Ascending aorta (tissue), 2 donors: ENCODE results near the gene DNAJC30. TPM values are rescaled to one million over a fixed set of nuclear protein-coding genes. Genes with fewer than 3 reads are reported as not detected.

Source experiments
- DNase-seq, 2 donors: peaks; one replicate each; pipeline ENCODE4 v3.0.0-alpha.2; 2019; ENCODE audit warnings: low spot score in 2 of 2
- H3K27ac ChIP-seq, 2 donors: fragments of 200-600 bp; sonication (generic); one replicate each; pipeline ENCODE4 v1.5.1; 2016 to 2017; ENCODE audit warnings: mild to moderate bottlenecking in 1 of 2
- H3K27me3 ChIP-seq: fragments of 200-600 bp; sonication (generic); one replicate; pipeline ENCODE4 v1.5.1; 2017
- H3K36me3 ChIP-seq, 2 donors: fragments of 200-600 bp; sonication (generic); one replicate each; pipeline ENCODE4 v1.5.1; 2016
- H3K4me1 ChIP-seq, 2 donors: fragments of 200-600 bp; sonication (generic); one replicate each; pipeline ENCODE4 v1.5.1; 2016 to 2017; ENCODE audit warnings: mild to moderate bottlenecking in 1 of 2
- H3K4me3 ChIP-seq, 2 donors: fragments of 200-600 bp; sonication (generic); one replicate each; pipeline ENCODE4 v1.5.1; 2016 to 2017; ENCODE audit warnings: mild to moderate bottlenecking in 1 of 2
- H3K9me3 ChIP-seq, 2 donors: fragments of 200-600 bp; sonication (generic); one replicate each; pipeline ENCODE4 v1.5.1; 2016
- intact Hi-C: fragments of 100-400 bp; cut with DNase I; formaldehyde crosslinking; loops from one replicate; pipeline ENCODE4 v1.15.1; 2023
- total RNA-seq: library from RNA; depleted of rRNA; stranded (reverse); fragments of >200 nt; gene quantifications from one replicate; pipeline ENCODE4 v1.1.0, GENCODE V29; 2016
- TF ChIP-seq, protein P1 (sequence below), 3 experiments: fragments of 200-600 bp in 2 of 3; fragments of 450-650 bp in 1 of 3; sonication (generic) in 2 of 3; IDR thresholded peaks; one replicate each; pipeline ENCODE4 v1.5.1; 2016 to 2019; ENCODE audit warnings: antibody characterized with exemption in 3 of 3, mild to moderate bottlenecking in 1 of 3, moderate library complexity in 1 of 3

The DNAJC30 gene
- total RNA-seq, 1 donor from 2014 or later, result 16.0 TPM

DNA sequence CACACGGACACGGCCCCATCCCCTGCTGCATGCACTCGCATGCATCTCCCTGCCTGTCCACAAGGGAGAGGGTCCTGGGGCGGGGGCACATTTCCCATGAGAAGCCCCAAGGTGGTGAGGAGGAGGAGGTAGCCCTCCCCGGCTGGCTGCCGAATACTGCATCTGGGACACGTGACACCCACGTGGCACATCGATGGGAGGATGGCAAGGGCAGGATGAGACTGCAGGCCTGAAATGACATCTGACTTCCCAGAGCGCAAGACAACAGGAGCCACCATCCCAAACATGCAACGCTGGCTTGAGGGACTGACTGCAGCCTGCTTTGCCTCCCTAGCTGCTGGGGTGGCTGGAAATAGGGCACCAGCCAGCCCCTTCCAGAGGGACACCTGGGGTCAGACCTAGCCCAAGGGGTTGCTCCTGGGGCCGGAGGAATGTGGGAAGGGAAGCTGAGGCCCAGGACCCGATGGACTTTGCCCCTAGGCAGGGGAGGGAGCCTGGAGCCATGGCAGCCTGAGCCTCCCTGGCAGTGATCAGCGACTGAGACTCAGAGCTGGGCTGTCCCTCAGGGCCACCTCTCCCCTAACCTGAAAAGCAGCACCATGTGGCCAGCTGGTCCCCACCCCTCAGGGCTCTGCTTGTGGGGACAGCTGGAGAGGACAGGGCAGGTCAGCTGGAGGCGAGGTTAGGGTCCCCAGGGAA is 16.3 kb upstream of the DNAJC30 start:
- TF ChIP-seq, protein P1, sequence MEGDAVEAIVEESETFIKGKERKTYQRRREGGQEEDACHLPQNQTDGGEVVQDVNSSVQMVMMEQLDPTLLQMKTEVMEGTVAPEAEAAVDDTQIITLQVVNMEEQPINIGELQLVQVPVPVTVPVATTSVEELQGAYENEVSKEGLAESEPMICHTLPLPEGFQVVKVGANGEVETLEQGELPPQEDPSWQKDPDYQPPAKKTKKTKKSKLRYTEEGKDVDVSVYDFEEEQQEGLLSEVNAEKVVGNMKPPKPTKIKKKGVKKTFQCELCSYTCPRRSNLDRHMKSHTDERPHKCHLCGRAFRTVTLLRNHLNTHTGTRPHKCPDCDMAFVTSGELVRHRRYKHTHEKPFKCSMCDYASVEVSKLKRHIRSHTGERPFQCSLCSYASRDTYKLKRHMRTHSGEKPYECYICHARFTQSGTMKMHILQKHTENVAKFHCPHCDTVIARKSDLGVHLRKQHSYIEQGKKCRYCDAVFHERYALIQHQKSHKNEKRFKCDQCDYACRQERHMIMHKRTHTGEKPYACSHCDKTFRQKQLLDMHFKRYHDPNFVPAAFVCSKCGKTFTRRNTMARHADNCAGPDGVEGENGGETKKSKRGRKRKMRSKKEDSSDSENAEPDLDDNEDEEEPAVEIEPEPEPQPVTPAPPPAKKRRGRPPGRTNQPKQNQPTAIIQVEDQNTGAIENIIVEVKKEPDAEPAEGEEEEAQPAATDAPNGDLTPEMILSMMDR (IDR thresholded peaks at IDR 0.05), result no peak
- no peak overlapping the region for H3K27ac ChIP-seq
- intact Hi-C loops, result no loop called here
- DNase-seq, result no peak
- no peak overlapping the region for H3K4me3 ChIP-seq
- H3K4me1 ChIP-seq, result no peaks in the 10 kb centered on the region
- no peaks in the 10 kb centered on the region for H3K27me3 ChIP-seq
- H3K9me3 ChIP-seq, result no peaks in the 10 kb centered on the region
- H3K36me3 ChIP-seq, result peaks cover 52 to 76% of the 10 kb centered on the region in 2 donors

- peaks cover 63 to 87% of the 10 kb centered on the region in 2 donors for H3K36me3 ChIP-seq
- no peak for DNase-seq
- H3K4me1 ChIP-seq, result no peaks in the 10 kb centered on the region
- no peak overlapping the region for H3K27ac ChIP-seq
- intact Hi-C loops, result no loop called here
- H3K9me3 ChIP-seq, result no peaks in the 10 kb centered on the region
- no peak overlapping the region for H3K4me3 ChIP-seq
- TF ChIP-seq, protein P1 (IDR thresholded peaks at IDR 0.05), result no peak
- H3K27me3 ChIP-seq, result no peaks in the 10 kb centered on the region
Measured at GRCh38 chr7:73698410-73698809, 15.2 kb upstream of the DNAJC30 start.

DNA sequence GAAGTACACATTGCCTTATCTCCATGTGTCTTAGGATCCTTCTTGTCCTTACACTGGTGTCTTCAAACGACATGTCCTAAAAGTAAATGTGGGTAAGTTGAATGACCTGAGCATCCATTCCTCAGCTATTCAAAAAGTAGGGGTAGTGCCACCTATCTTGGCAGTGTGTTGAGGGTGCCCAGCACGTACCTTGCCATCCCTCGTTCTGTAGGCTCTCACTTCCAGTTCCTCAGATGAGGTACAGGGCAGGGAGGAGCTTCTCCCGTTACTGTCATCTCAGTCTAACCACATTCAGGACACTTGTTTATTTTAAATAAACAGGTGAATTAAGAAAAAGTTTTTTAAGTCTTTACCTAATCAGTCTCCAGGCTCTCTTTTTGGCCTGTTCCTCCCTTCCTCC is 13.1 kb upstream of the DNAJC30 start:
- Histone ChIP-seq H3K4me3 (no peak overlapping the region), H3K9me3 (no peaks in the 10 kb centered on the region), H3K36me3 (peaks cover 74 to 98% of the 10 kb centered on the region in 2 donors), H3K27me3 (no peaks in the 10 kb centered on the region), H3K27ac (no peak overlapping the region), H3K4me1 (no peaks in the 10 kb centered on the region)
- intact Hi-C loops, result no loop called here
- DNase-seq, result no peak
- TF ChIP-seq, protein P1 (IDR thresholded peaks at IDR 0.05), result no peak

- H3K9me3 ChIP-seq, result no peaks in the 10 kb centered on the region
- DNase-seq, result no peak
- peaks cover 56 to 84% of the 10 kb centered on the region in 2 donors for H3K36me3 ChIP-seq
- H3K27me3 ChIP-seq, result no peaks in the 10 kb centered on the region
- TF ChIP-seq, protein P1 (IDR thresholded peaks at IDR 0.05), result no peak
- intact Hi-C loops, result no loop called here
- H3K4me3 ChIP-seq, result no peak overlapping the region
- H3K4me1 ChIP-seq, result no peaks in the 10 kb centered on the region
- no peak overlapping the region for H3K27ac ChIP-seq
Measured at GRCh38 chr7:73690646-73691045, 7.4 kb upstream of the DNAJC30 start.

DNA sequence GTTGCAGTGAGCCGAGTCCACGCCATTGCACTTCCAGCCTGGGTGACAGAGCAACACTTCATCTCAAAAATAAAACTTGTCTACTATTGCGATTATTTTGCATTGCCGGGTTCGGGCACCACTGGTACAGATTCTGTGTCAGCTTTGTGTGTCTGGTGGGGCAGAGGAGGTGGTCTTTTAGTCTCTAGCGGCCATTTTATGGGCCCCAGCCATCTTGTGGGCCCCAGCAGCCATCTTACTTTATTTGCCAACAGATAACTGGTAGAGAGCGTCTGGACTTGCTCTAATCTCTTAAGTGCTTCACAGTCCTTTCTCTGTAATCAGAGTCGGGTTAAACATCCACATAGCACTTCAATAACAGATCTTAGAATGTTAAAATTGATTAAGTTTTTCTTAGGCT is 5.0 kb upstream of the DNAJC30 start:
- H3K9me3 ChIP-seq, result no peaks in the 10 kb centered on the region
- H3K4me3 ChIP-seq, result no peak overlapping the region
- DNase-seq, result no peak
- H3K27me3 ChIP-seq, result no peaks in the 10 kb centered on the region
- H3K36me3 ChIP-seq, result peaks cover 33 to 60% of the 10 kb centered on the region in 2 donors
- no peak overlapping the region for H3K27ac ChIP-seq
- intact Hi-C loops, result no loop called here
- TF ChIP-seq, protein P1 (IDR thresholded peaks at IDR 0.05), result no peak
- peaks cover 4% of the 10 kb centered on the region in 2 donors for H3K4me1 ChIP-seq
